K562 (cell line): ENCODE data around the gene SAMD14. TPM values are rescaled to one million over a fixed set of nuclear protein-coding genes. Genes with fewer than 3 reads are reported as not detected.

ENCODE experiments used
- ATF1 ChIP-seq, 2 experiments: fragments of 450-650 bp in 1 of 2; IDR thresholded peaks; 2 replicates each; pipeline ENCODE4 v1.6.1; 2016; ENCODE audit warnings: missing compliant biosample characterization in 1 of 2, missing genetic modification characterization in 1 of 2
- CCNT2 ChIP-seq: IDR thresholded peaks from 2 replicates; pipeline ENCODE4 v1.6.1; 2011; ENCODE audit warnings: borderline replicate concordance, low read depth, mild to moderate bottlenecking, moderate library complexity, mixed read lengths, low read length; ENCODE audit not compliant: insufficient read length; ENCODE audit errors: extremely low read depth
- ESRRB ChIP-seq: fragments of 250-450 bp; sonication (Bioruptor Pico); IDR thresholded peaks from 2 replicates; pipeline ENCODE4 v1.5.0; 2020; ENCODE audit warnings: mild to moderate bottlenecking, moderate library complexity, borderline replicate concordance
- MEF2D ChIP-seq: conservative IDR thresholded peaks from 2 replicates; pipeline ENCODE4 v1.6.1; 2016; ENCODE audit warnings: low read depth, missing genetic modification characterization, missing compliant biosample characterization
- POLR2B ChIP-seq: fragments of 450-650 bp; IDR thresholded peaks from 2 replicates; pipeline ENCODE4 v1.6.1; 2018; ENCODE audit warnings: low read depth; ENCODE audit not compliant: partially characterized antibody
- RBM15 ChIP-seq: fragments of 200-400 bp; formaldehyde crosslinking; IDR thresholded peaks from 2 replicates; pipeline ENCODE4 v1.6.1; 2018; ENCODE audit warnings: mild to moderate bottlenecking, low read length, moderate library complexity; ENCODE audit not compliant: insufficient read depth
- RNF2 ChIP-seq: sonication (generic); IDR thresholded peaks from 2 replicates; pipeline ENCODE4 v1.6.1; 2016
- SMARCA5 ChIP-seq: fragments of 450-650 bp; IDR thresholded peaks from 2 replicates; pipeline ENCODE4 v1.6.1; 2016
- SUPT5H ChIP-seq: fragments of 450-650 bp; IDR thresholded peaks from 2 replicates; pipeline ENCODE4 v1.6.1; 2016
- TAF1 ChIP-seq: IDR thresholded peaks from 2 replicates; pipeline ENCODE4 v1.6.1; 2011; ENCODE audit warnings: mild to moderate bottlenecking, low read length, moderate library complexity; ENCODE audit not compliant: insufficient read depth, control insufficient read depth, severe bottlenecking; ENCODE audit errors: extremely low read depth
- TAF7 ChIP-seq: fragments of 450-650 bp; IDR thresholded peaks from 2 replicates; pipeline ENCODE4 v1.6.1; 2016; ENCODE audit warnings: missing genetic modification characterization, missing compliant biosample characterization
- TBL1XR1 ChIP-seq, 2 experiments: IDR thresholded peaks; 2 replicates each; pipeline ENCODE4 v1.6.1; 2012; ENCODE audit warnings: improper control_type of control experiment in 2 of 2, low read length in 2 of 2, mild to moderate bottlenecking in 1 of 2
- TEAD2 ChIP-seq: fragments of 450-650 bp; IDR thresholded peaks from 2 replicates; pipeline ENCODE4 v1.6.1; 2016; ENCODE audit warnings: missing genetic modification characterization, control low read depth, missing compliant biosample characterization
- THRB ChIP-seq: fragments of 450-650 bp; formaldehyde crosslinking; conservative IDR thresholded peaks from 2 replicates; pipeline ENCODE4 v1.4.0; 2022; ENCODE audit warnings: mild to moderate bottlenecking, missing genetic modification characterization
- TOE1 ChIP-seq, 2 experiments: fragments of 450-650 bp in 1 of 2; sonication (generic) in 1 of 2; formaldehyde crosslinking in 1 of 2; IDR thresholded peaks; 2 replicates each; pipeline versions ENCODE4 v1.7.1 to v1.8.0; 2016 to 2022; ENCODE audit warnings: borderline replicate concordance in 2 of 2, mild to moderate bottlenecking in 2 of 2, antibody characterized with exemption in 1 of 2, inconsistent platforms in 1 of 2, low read depth in 1 of 2, missing genetic modification reagents in 1 of 2, moderate library complexity in 1 of 2
- ZC3H11A ChIP-seq: IDR thresholded peaks from 2 replicates; pipeline ENCODE4 v1.6.1; 2012; ENCODE audit warnings: low read depth, low read length, improper control_type of control experiment
- polyA plus RNA-seq, 8 experiments: library from polyadenylated mRNA; depleted of rRNA in 4 of 8; stranded (reverse) in 5 of 8; unstranded in 3 of 8; fragments of >200 nt; fragmentation: Nextera tagmentation in 2 of 8; fragmentation: Illumina TruSeq in 1 of 8; extraction: Ambion mirVana in 2 of 8; extraction: Trizol in 1 of 8; gene quantifications; 2 replicates each; pipeline versions ENCODE4 v1.2.1 to v1.2.3, GENCODE V29; 2011 to 2014; ENCODE audit warnings: inconsistent platforms in 1 of 8, missing spikeins in 1 of 8
- total RNA-seq, 7 experiments: library from RNA; depleted of rRNA in 6 of 7; stranded (reverse); fragments of >200 nt in 6 of 7; fragmentation: Illumina TruSeq in 2 of 7; extraction: Trizol in 2 of 7; gene quantifications; 2 replicates each; pipeline versions ENCODE4 v1.2.1 to v1.2.3, GENCODE V29; 2011 to 2021; ENCODE audit warnings: low replicate concordance in 1 of 7
- TF ChIP-seq, protein P1 (sequence below): fragments of 250-450 bp; sonication (Bioruptor Pico); IDR thresholded peaks from 2 replicates; pipeline ENCODE4 v1.5.0; 2020; ENCODE audit warnings: mild to moderate bottlenecking

Gene SAMD14
- total and polyA plus RNA-seq, 9 of the 15 experiments (the other 6 are each of a cell fraction or from before 2014, with no cell fraction given): 0.04 to 0.07 TPM; not detected in 7

GRCh38 chr17:50151041-50151936 lies 21.3 kb upstream of the SAMD14 start (continued):
- TF ChIP-seq CCNT2: peak; percentile 56
- TF ChIP-seq TAF7 (tag): peak; percentile 19; the same call in 1 of the 2 replicates
- TF ChIP-seq, protein P1, sequence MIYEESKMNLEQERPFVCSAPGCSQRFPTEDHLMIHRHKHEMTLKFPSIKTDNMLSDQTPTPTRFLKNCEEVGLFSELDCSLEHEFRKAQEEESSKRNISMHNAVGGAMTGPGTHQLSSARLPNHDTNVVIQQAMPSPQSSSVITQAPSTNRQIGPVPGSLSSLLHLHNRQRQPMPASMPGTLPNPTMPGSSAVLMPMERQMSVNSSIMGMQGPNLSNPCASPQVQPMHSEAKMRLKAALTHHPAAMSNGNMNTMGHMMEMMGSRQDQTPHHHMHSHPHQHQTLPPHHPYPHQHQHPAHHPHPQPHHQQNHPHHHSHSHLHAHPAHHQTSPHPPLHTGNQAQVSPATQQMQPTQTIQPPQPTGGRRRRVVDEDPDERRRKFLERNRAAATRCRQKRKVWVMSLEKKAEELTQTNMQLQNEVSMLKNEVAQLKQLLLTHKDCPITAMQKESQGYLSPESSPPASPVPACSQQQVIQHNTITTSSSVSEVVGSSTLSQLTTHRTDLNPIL (CRISPR knock-in tag): no peak
- no peak for TF ChIP-seq MEF2D (tag)
- TF ChIP-seq SMARCA5: 0 out of 2 replicates have a peak, but pooled peaks have one; percentile 26
- peak in 1 of 2 experiments; percentile 21; a peak in 1 of 4 replicates for TF ChIP-seq TBL1XR1 (IDR thresholded peaks at IDR 0.05; ENCODE audit: low read length in 2 of 2)
- 0 out of 2 replicates have a peak, but pooled peaks have one; percentile 8 for TF ChIP-seq TEAD2 (tag)
- no peak for TF ChIP-seq ATF1 (CRISPR knock-in tag; IDR thresholded peaks at IDR 0.05)
- TF ChIP-seq ATF1 (tag; IDR thresholded peaks at IDR 0.05): peak; percentile 42; the same call in 1 of the 2 replicates
- TF ChIP-seq ESRRB (CRISPR knock-in tag): 0 out of 2 replicates have a peak, but pooled peaks have one; percentile 30
- peak; percentile 50 for TF ChIP-seq POLR2B
- TF ChIP-seq THRB (CRISPR knock-in tag): 0 out of 2 replicates have a peak, but pooled peaks have one; percentile 31
- TF ChIP-seq RNF2: peak; percentile 47; the same call in 1 of the 2 replicates
- TF ChIP-seq TOE1 (IDR thresholded peaks at IDR 0.05; ENCODE audit: borderline replicate concordance): peak; percentile 64
- TF ChIP-seq TOE1 (CRISPR knock-in tag; IDR thresholded peaks at IDR 0.05; ENCODE audit: borderline replicate concordance, low read depth): no peak
- peak; percentile 74 for TF ChIP-seq TAF1
- 0 out of 2 replicates have a peak, but pooled peaks have one; percentile 35 for TF ChIP-seq SUPT5H
- TF ChIP-seq ZC3H11A: no peak
- no peak for TF ChIP-seq RBM15
